Measurements from ENCODE around the gene PTPRK.

DNA sequence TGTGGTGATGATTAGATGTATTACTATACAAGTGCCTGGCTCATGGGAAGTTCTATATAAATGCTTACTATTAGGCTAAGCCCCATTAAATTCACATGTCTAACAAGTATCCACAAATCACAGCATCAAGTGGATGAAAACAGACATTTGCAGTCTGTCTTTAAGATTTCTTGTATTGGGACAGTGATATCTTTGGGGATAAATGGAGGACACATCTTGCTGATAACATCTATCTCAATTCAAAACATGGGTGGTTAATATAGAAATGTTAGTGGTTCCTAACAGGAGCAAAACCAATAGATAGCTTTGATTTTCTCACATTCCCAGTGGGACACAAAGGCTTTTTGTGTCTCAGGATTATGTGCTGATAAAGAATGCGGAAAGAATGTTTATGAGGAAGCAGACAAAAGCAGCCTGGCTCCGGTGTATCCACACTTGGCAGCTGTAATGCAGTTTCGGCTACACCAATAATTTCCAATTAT lies 29.3 kb downstream of the PTPRK start:
- TF ChIP-seq CTCF (IDR thresholded peaks at IDR 0.05) (no peak), POLR2A (IDR thresholded peaks at IDR 0.05) (no peak)

All from thyroid gland (tissue), 4 donors.